ENCODE results near the gene CD8B. TPM values are rescaled to one million over a fixed set of nuclear protein-coding genes. Genes with fewer than 3 reads are reported as not detected.

CD8B gene
- total RNA-seq, 1 experiment from 2014 or later: not detected

DNA sequence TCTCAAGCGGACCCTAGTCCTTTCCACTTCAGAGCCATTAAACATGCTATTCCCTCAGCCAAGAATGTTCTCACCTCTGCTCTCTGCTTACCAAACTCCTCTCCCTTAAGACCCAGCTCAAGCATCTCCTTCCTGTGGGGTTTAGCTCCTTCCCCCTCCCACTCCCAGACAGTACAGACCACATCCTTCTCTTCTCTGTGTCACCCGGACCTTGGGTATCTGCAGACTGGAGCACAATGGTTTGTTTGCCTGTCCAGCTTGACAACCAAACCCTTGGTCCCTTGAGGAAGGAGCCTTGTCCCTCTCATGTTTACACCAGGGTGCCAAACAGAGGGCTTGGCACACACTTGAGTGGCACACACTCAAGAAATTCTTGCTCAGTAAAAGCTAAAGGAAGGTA is 66.8 kb downstream of the CD8B start:
- H2AFZ ChIP-seq (ENCODE audit: low read length): no peak overlapping the region
- ChIA-PET CTCF (no interaction called here), POLR2A (ENCODE audit: unreplicated experiment) (no interaction called here)
- H3K27me3 ChIP-seq (ENCODE audit: low read length): peaks cover 16% of the 10 kb centered on the region
- no peaks in the 10 kb centered on the region for H3K36me3 ChIP-seq (ENCODE audit: low read depth, low read length)
- TF ChIP-seq EZH2 (IDR thresholded peaks at IDR 0.05; ENCODE audit: low read length, unreplicated experiment): no peak
- TF ChIP-seq, protein P1, sequence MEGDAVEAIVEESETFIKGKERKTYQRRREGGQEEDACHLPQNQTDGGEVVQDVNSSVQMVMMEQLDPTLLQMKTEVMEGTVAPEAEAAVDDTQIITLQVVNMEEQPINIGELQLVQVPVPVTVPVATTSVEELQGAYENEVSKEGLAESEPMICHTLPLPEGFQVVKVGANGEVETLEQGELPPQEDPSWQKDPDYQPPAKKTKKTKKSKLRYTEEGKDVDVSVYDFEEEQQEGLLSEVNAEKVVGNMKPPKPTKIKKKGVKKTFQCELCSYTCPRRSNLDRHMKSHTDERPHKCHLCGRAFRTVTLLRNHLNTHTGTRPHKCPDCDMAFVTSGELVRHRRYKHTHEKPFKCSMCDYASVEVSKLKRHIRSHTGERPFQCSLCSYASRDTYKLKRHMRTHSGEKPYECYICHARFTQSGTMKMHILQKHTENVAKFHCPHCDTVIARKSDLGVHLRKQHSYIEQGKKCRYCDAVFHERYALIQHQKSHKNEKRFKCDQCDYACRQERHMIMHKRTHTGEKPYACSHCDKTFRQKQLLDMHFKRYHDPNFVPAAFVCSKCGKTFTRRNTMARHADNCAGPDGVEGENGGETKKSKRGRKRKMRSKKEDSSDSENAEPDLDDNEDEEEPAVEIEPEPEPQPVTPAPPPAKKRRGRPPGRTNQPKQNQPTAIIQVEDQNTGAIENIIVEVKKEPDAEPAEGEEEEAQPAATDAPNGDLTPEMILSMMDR (conservative IDR thresholded peaks at IDR 0.05; ENCODE audit: low read depth, low read length): no peak
- no peak for TF ChIP-seq EZH2phosphoT487 (IDR thresholded peaks at IDR 0.05; ENCODE audit: borderline replicate concordance, low read length)
- peaks cover 19% of the 10 kb centered on the region for H3K9me3 ChIP-seq (ENCODE audit: low read length)
- intact Hi-C loops (cut with micrococcal nuclease): no loop called here
- no peaks in the 10 kb centered on the region for H4K20me1 ChIP-seq (ENCODE audit: low read length)
- H3F3A ChIP-seq (ENCODE audit: low read length, unreplicated experiment): no peaks in the 10 kb centered on the region
- BruUV-seq (replicated peaks): no TSS peak
- no peaks in the 10 kb centered on the region for H3K4me1 ChIP-seq (ENCODE audit: insufficient read depth, low read length)
- no peak overlapping the region for H3K4me3 ChIP-seq (ENCODE audit: low read length)
- ATAC-seq (no peak), DNase-seq (no peak)
- no peaks in the 10 kb centered on the region for H3K79me2 ChIP-seq (ENCODE audit: low read length)
- no peak overlapping the region for H3K4me2 ChIP-seq (ENCODE audit: low read length)
- H3K9me2 ChIP-seq (replicated peaks; ENCODE audit: low read length): no peaks in the 10 kb centered on the region
- no peak overlapping the region for H3K9ac ChIP-seq (ENCODE audit: low read length)
- no peak overlapping the region for H3K27ac ChIP-seq (ENCODE audit: low read length)

DNA sequence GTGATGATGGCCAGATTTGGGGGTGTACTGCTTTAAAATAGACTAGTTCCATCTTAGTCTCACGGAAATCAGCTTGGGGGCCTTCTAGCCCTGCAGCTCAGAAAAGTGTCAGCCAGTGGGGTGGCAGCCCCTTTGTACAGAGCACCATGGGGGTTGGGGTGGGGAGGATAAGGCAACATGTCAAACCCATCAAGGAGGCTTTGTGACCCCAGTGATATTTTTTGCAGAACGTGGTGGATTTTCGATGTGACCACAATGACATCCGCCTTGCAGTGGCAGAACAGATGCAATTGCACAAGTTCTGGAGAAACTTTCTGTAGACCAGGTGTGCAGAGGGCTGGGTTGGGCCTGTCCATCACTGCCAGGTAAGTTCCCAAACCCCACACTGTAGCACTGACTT is 67.9 kb downstream of the CD8B start:
- Histone ChIP-seq H3K9me2 (replicated peaks; ENCODE audit: low read length) (no peaks in the 10 kb centered on the region), H3K9me3 (ENCODE audit: low read length) (peaks cover 19% of the 10 kb centered on the region), H2AFZ (ENCODE audit: low read length) (no peak overlapping the region), H3K27ac (ENCODE audit: low read length) (no peak overlapping the region), H3F3A (ENCODE audit: low read length, unreplicated experiment) (no peaks in the 10 kb centered on the region), H4K20me1 (ENCODE audit: low read length) (no peaks in the 10 kb centered on the region), H3K4me1 (ENCODE audit: insufficient read depth, low read length) (no peaks in the 10 kb centered on the region), H3K36me3 (ENCODE audit: low read depth, low read length) (no peaks in the 10 kb centered on the region), H3K4me3 (ENCODE audit: low read length) (no peak overlapping the region), H3K79me2 (ENCODE audit: low read length) (no peaks in the 10 kb centered on the region), H3K4me2 (ENCODE audit: low read length) (no peak overlapping the region), H3K9ac (ENCODE audit: low read length) (no peak overlapping the region), H3K27me3 (ENCODE audit: low read length) (peaks cover 18% of the 10 kb centered on the region)
- POLR2A ChIA-PET (ENCODE audit: unreplicated experiment): no interaction called here
- intact Hi-C loops (cut with micrococcal nuclease): no loop called here
- TF ChIP-seq, protein P1 (conservative IDR thresholded peaks at IDR 0.05; ENCODE audit: low read depth, low read length): no peak
- TF ChIP-seq EZH2 (IDR thresholded peaks at IDR 0.05; ENCODE audit: low read length, unreplicated experiment): no peak
- no peak for TF ChIP-seq EZH2phosphoT487 (IDR thresholded peaks at IDR 0.05; ENCODE audit: borderline replicate concordance, low read length)
- CTCF ChIA-PET: no interaction called here
- DNase-seq: no peak
- no peak for ATAC-seq
- BruUV-seq (replicated peaks): no TSS peak

DNA sequence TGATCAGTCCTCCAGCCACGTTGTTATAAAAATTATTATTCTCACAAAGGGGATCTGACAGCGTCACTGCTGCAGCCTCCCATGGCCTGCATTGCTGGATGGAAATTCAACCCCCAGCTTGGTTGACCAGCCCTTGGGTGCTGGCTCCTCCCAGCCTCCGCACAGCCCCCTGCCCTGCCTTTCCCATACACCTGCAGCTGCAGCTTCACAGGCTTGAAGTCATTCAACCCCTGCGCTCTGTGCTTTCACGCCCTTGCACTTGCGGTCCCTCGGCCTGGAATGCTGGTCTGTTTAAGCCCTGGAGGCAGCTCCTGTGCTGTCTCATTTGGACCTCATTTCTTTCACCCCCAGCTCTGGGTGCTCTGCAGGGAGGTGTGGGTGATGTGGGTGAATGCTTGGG is 70.1 kb downstream of the CD8B start:
- Histone ChIP-seq H3F3A (ENCODE audit: low read length, unreplicated experiment) (no peaks in the 10 kb centered on the region), H3K9me2 (replicated peaks; ENCODE audit: low read length) (no peaks in the 10 kb centered on the region), H3K27ac (ENCODE audit: low read length) (no peak overlapping the region), H3K27me3 (ENCODE audit: low read length) (peaks cover 18% of the 10 kb centered on the region), H3K9ac (ENCODE audit: low read length) (no peak overlapping the region), H2AFZ (ENCODE audit: low read length) (no peak overlapping the region), H3K79me2 (ENCODE audit: low read length) (no peaks in the 10 kb centered on the region), H4K20me1 (ENCODE audit: low read length) (no peaks in the 10 kb centered on the region), H3K4me1 (ENCODE audit: insufficient read depth, low read length) (no peaks in the 10 kb centered on the region), H3K9me3 (ENCODE audit: low read length) (peaks cover 11% of the 10 kb centered on the region), H3K36me3 (ENCODE audit: low read depth, low read length) (no peaks in the 10 kb centered on the region), H3K4me3 (ENCODE audit: low read length) (no peak overlapping the region), H3K4me2 (ENCODE audit: low read length) (no peak overlapping the region)
- DNase-seq (no peak), ATAC-seq (no peak)
- TF ChIP-seq, protein P1 (conservative IDR thresholded peaks at IDR 0.05; ENCODE audit: low read depth, low read length): no peak
- TF ChIP-seq EZH2 (IDR thresholded peaks at IDR 0.05; ENCODE audit: low read length, unreplicated experiment): no peak
- TF ChIP-seq EZH2phosphoT487 (IDR thresholded peaks at IDR 0.05; ENCODE audit: borderline replicate concordance, low read length): no peak
- intact Hi-C loops (cut with micrococcal nuclease): no loop called here
- ChIA-PET POLR2A (ENCODE audit: unreplicated experiment) (no interaction called here), CTCF (no interaction called here)
- BruUV-seq (replicated peaks): no TSS peak
